ENCODE data around the gene FN3K. TPM values are rescaled to one million over a fixed set of nuclear protein-coding genes. Genes with fewer than 3 reads are reported as not detected.

FN3K gene
- total and polyA plus RNA-seq, 2 of the 4 experiments (the other 2 are of a cell fraction): 0.90 to 2.9 TPM

- POLR2A ChIA-PET (ENCODE audit: unreplicated experiment): no interaction called here
- Histone ChIP-seq H2AFZ (replicated peaks; ENCODE audit: low read length, poor library complexity) (no peak overlapping the region), H3K79me1 (ENCODE audit: low read depth in 1 of 2, low read length in 2 of 2) (peaks cover 8 to 58% of the 10 kb centered on the region in 2 experiments), H2AK9ac (replicated peaks; ENCODE audit: low read depth, low read length, poor library complexity) (no peak overlapping the region), H2AK5ac (ENCODE audit: low read depth, low read length) (no peak overlapping the region), H3K56ac (ENCODE audit: extremely low read depth, insufficient read depth, low read length) (no peak overlapping the region), H4K91ac (ENCODE audit: insufficient read depth, low read depth, low read length) (no peak overlapping the region), H3K27ac (ENCODE audit: insufficient read depth, low read length) (no peak overlapping the region), H3K4me1 (ENCODE audit: control insufficient read depth, insufficient read depth, low read length) (no peaks in the 10 kb centered on the region), H3K9me3 (ENCODE audit: control insufficient read depth, insufficient read depth, low read length) (no peaks in the 10 kb centered on the region), H2BK15ac (ENCODE audit: low read depth, low read length) (no peak overlapping the region), H2BK5ac (ENCODE audit: low read depth, low read length, poor library complexity, severe bottlenecking) (no peak overlapping the region), H3K4ac (ENCODE audit: low read depth, low read length) (no peak overlapping the region), H3K4me3 (ENCODE audit: insufficient read depth, low read depth, low read length) (no peak overlapping the region), H3K9ac (ENCODE audit: low read depth, low read length) (no peak overlapping the region), H3K4me2 (ENCODE audit: low read depth, low read length) (no peak overlapping the region), H3K36me3 (ENCODE audit: control insufficient read depth, insufficient read depth, low read length) (peaks cover 8% of the 10 kb centered on the region), H3K27me3 (ENCODE audit: control insufficient read depth, insufficient read depth, low read length) (no peaks in the 10 kb centered on the region), H2BK120ac (ENCODE audit: low read depth, low read length) (no peak overlapping the region), H3K14ac (replicated peaks; ENCODE audit: low read depth, low read length) (no peak overlapping the region), H3K23ac (ENCODE audit: low read depth, low read length) (no peak overlapping the region), H3K18ac (ENCODE audit: low read depth, low read length) (no peak overlapping the region), H3K9me1 (ENCODE audit: insufficient read depth, low read length) (no peaks in the 10 kb centered on the region), H2BK20ac (ENCODE audit: low read depth, low read length) (no peak overlapping the region), H4K8ac (ENCODE audit: low read depth in 2 of 2, low read length in 2 of 2) (no peak overlapping the region), H4K5ac (ENCODE audit: low read depth, low read length) (no peak overlapping the region), H4K20me1 (ENCODE audit: insufficient read depth, low read length) (peaks cover 18% of the 10 kb centered on the region)
- 86% methylated on average over 3 of the region's 7 CpGs; no CpG with 5 or more reads in 1 of the 2 experiments for WGBS, 2 experiments (ENCODE audit: extremely low coverage in 2 of 2, insufficient read length in 1 of 2)
- dilution Hi-C loops (cut with HindIII; ENCODE audit: low sequenced_read_pairs, unreplicated experiment) (no loop called here), in situ Hi-C loops (cut with MboI; ENCODE audit: low sequenced_read_pairs) (no loop called here), intact Hi-C loops (cut with micrococcal nuclease) (no loop called here)
- no peak for TF ChIP-seq ELK1 (IDR thresholded peaks at IDR 0.05; ENCODE audit: borderline replicate concordance, low read depth, low read length)
- no TSS peak for BruUV-seq (replicated peaks)
- no peak for DNase-seq
- ATAC-seq (ENCODE audit: low read depth): no peak
- CTCF ChIA-PET: no interaction called here
These were observed 63.3 kb downstream of the FN3K start for GRCh38 chr17:82798752-82799151.
